ENCODE results near the gene DIRAS3. TPM values are rescaled to one million over a fixed set of nuclear protein-coding genes. Genes with fewer than 3 reads are reported as not detected.

Gene DIRAS3
- polyA plus RNA-seq, 1 of the 3 experiments (the other 2 are of a cell fraction) = 16.6 TPM

DNA sequence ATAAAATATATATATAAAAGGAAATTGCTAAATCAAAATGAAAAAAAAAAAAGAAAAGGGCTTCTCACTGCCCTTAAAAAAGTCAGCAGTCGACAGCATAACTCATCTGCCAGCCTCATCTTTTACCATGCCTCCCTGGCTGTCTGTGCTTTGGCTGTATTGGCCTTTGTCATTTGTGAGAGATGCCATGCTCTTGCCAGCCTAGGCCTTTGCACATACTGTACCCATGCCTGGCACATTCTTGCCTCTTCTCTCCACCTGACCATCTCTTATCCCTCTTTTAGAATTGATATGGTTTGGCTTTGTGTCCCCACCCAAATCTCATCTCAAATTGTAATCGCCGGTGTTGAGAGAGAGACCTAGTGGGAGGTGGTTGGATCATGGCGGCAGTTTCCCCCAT lies 37.1 kb downstream of the DIRAS3 start:
- Histone ChIP-seq H2AFZ (ENCODE audit: low read depth) (no peak overlapping the region), H3K4me2 (no peak overlapping the region), H3K27ac (ENCODE audit: low read depth in 2 of 2, low read length in 1 of 2) (no peak overlapping the region), H3K27me3 (ENCODE audit: insufficient read depth) (no peaks in the 10 kb centered on the region), H3K4me1 (ENCODE audit: control insufficient read depth in 1 of 2, insufficient read depth in 2 of 2, low read depth in 1 of 2, low read length in 1 of 2) (peaks cover 0 to 11% of the 10 kb centered on the region in 2 experiments; a peak in 1 of 4 replicates), H3K9ac (no peak overlapping the region), H3F3A (replicated peaks; ENCODE audit: insufficient read depth) (no peaks in the 10 kb centered on the region), H3K9me2 (no peaks in the 10 kb centered on the region), H3K4me3 (ENCODE audit: low read depth in 2 of 2, low read length in 1 of 2) (no peak overlapping the region), H4K20me1 (ENCODE audit: insufficient read depth) (no peaks in the 10 kb centered on the region), H3K36me3 (replicated peaks in 1 of 2; ENCODE audit: control insufficient read depth in 1 of 2, insufficient read depth in 2 of 2, low read length in 1 of 2) (no peaks in the 10 kb centered on the region), H3K79me2 (ENCODE audit: insufficient read depth) (no peaks in the 10 kb centered on the region), H3K9me3 (no peaks in the 10 kb centered on the region)
- 93% methylated on average over 4 of the region's 4 CpGs for WGBS (ENCODE audit: low lambda C conversion rate)
- TF ChIP-seq ZBTB33 (IDR thresholded peaks at IDR 0.05; ENCODE audit: borderline replicate concordance, low read depth) (no peak), TCF12 (IDR thresholded peaks at IDR 0.05) (no peak), CTCF (IDR thresholded peaks at IDR 0.05) (no peak), RCOR1 (IDR thresholded peaks at IDR 0.05; ENCODE audit: low read length) (no peak), GATA2 (CRISPR knock-in tag; IDR thresholded peaks at IDR 0.05) (no peak), EP300 (IDR thresholded peaks at IDR 0.05; ENCODE audit: borderline replicate concordance in 1 of 2, low read depth in 1 of 2, low read length in 1 of 2) (no peak), RFX5 (IDR thresholded peaks at IDR 0.05; ENCODE audit: low read length) (no peak), RXRA (IDR thresholded peaks at IDR 0.05; ENCODE audit: borderline replicate concordance, low read depth) (no peak), GABPA (IDR thresholded peaks at IDR 0.05; ENCODE audit: low read depth) (no peak), FOXM1 (IDR thresholded peaks at IDR 0.05; ENCODE audit: low read depth) (no peak), FOSL2 (IDR thresholded peaks at IDR 0.05; ENCODE audit: borderline replicate concordance, low read depth) (no peak), RAD21 (IDR thresholded peaks at IDR 0.05; ENCODE audit: low read length) (no peak), PBX3 (IDR thresholded peaks at IDR 0.05) (no peak), USF1 (IDR thresholded peaks at IDR 0.05; ENCODE audit: borderline replicate concordance, low read depth) (no peak), TEAD4 (IDR thresholded peaks at IDR 0.05; ENCODE audit: borderline replicate concordance, insufficient read depth) (no peak)
- TF ChIP-seq, protein P1, sequence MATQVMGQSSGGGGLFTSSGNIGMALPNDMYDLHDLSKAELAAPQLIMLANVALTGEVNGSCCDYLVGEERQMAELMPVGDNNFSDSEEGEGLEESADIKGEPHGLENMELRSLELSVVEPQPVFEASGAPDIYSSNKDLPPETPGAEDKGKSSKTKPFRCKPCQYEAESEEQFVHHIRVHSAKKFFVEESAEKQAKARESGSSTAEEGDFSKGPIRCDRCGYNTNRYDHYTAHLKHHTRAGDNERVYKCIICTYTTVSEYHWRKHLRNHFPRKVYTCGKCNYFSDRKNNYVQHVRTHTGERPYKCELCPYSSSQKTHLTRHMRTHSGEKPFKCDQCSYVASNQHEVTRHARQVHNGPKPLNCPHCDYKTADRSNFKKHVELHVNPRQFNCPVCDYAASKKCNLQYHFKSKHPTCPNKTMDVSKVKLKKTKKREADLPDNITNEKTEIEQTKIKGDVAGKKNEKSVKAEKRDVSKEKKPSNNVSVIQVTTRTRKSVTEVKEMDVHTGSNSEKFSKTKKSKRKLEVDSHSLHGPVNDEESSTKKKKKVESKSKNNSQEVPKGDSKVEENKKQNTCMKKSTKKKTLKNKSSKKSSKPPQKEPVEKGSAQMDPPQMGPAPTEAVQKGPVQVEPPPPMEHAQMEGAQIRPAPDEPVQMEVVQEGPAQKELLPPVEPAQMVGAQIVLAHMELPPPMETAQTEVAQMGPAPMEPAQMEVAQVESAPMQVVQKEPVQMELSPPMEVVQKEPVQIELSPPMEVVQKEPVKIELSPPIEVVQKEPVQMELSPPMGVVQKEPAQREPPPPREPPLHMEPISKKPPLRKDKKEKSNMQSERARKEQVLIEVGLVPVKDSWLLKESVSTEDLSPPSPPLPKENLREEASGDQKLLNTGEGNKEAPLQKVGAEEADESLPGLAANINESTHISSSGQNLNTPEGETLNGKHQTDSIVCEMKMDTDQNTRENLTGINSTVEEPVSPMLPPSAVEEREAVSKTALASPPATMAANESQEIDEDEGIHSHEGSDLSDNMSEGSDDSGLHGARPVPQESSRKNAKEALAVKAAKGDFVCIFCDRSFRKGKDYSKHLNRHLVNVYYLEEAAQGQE (IDR thresholded peaks at IDR 0.05; ENCODE audit: low read depth, low read length) = no peak
- ChIA-PET POLR2A (no interaction called here), CTCF (interaction anchor here (1.3 to 5.2 kb wide), 2 partner anchors 160 to 163 kb away, joined by 3 to 32 read pairs; no protein-coding TSS in a partner anchor)
- no peak for DNase-seq
